Astrocyte of the cerebellum (primary cell): ENCODE data around the gene ATP5F1B.

ENCODE experiments used
- DNase-seq: peaks from one replicate; pipeline ENCODE4 v3.0.0-alpha.2; 2011; ENCODE audit warnings: low read depth
- H3K4me3 ChIP-seq: 2 replicates; pipeline ENCODE4 v1.5.1; 2011; ENCODE audit warnings: mild to moderate bottlenecking, low read depth, low read length, moderate library complexity
- CTCF ChIP-seq: IDR thresholded peaks from 2 replicates; pipeline ENCODE4 v1.5.1; 2012; ENCODE audit warnings: low read length, low read depth, moderate library complexity, mild to moderate bottlenecking; ENCODE audit errors: missing control alignments
- in situ Hi-C: cut with HindIII; loops from 2 replicates; pipeline ENCODE4 v1.10.0; 2017; ENCODE audit warnings: low sequenced_read_pairs

Gene ATP5F1B

DNA sequence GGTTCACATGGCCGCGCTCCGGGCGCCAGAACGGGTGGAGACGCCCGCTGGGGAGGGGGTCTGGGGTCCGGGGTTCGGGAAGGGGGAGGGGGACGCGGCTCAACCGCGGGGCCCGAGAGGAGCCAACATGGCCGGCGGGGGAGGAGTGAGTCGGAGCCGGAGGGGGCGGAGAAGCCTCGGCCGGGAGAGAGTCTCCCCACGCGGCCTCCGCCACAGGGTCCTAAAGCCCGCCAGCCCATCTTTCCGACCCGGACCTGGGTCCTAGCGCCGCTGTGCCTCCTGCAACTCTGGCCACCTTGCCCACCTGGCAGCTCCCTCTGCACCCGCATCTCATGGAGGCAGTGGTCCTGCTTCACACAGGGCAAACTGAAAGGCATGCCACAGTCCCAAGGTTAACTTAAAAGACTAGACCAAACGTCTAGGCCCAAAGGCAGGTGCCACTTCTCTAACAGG is 15.6 kb downstream of the ATP5F1B start, which contains the start of gene BAZ2A:
Gene BAZ2A (minus strand): TSS at position 147 of the 453 bp plus-strand sequence. CDS start 12,796 bp downstream, outside the sequence.
- DNase-seq = peak; percentile 53
- in situ Hi-C loops = no loop called here
- TF ChIP-seq CTCF = no peak
- peak within 1 kb of the TSS; percentile 99 for H3K4me3 ChIP-seq

GRCh38 chr12:56629459-56630179 is 16.2 kb downstream of the ATP5F1B start:
- peak overlapping the region; percentile 99 for H3K4me3 ChIP-seq
- no peak for DNase-seq
- TF ChIP-seq CTCF = no peak
- in situ Hi-C loops = no loop called here

DNA sequence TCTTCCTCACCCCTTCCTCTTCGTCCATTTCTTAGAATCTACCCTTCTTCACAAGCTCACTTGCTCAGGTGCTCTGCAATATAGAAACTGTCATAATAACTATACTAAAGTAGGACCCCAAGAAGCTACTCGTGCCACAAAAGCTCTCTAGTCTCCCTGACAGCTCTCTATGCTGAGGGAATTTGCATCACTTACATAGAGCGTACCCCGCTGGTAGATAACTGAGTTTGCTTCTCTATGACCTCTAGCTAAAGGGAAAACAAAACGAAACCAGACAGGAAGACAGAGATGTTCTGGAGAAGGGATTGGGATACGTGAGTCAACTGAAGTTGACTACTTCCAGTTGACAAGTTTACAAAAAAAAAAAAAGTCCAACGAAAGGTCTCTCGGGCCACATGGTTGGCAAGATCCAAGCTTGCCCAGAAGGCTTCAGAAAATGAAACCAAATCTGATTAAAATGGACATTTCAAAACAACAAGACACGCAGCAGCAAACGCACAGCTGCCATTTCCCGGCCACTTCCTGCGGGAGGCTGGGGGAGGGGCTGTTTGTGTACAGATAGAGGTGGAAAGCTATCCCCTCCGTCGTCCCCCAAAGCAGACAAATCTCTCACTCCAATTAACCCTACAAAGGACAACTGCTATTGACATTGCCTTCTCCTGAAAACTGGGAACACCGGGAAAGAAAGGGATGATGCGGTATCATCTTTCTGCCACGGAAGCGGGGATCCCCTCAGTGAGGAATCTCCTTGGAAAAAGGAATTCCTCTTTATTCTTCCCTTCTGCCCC is 16.9 kb downstream of the ATP5F1B start:
- in situ Hi-C loops = no loop called here
- H3K4me3 ChIP-seq = peak overlapping the region; percentile 99
- no peak for TF ChIP-seq CTCF
- no peak for DNase-seq

DNA sequence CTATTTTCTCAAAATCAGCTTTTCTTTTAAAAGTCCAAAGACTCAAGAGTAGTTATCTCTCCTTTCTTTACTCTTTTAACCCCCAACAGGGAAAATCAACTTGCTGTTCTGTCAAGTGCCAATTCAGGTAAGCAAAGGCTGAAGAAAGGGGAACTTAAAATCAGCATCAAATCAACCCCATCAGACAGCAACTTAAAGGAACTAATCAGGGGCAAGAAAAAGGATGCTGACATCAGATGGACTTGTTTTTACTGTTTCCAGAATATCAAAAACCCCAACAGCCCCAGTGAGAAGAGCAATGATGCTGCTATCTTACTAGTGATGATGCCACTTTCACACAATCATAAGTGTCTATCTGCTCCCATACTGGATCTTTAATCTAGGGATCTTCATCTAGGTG is 19.1 kb downstream of the ATP5F1B start:
- in situ Hi-C loops = no loop called here
- no peak overlapping the region for H3K4me3 ChIP-seq
- no peak for TF ChIP-seq CTCF
- no peak for DNase-seq

- in situ Hi-C loops = loop anchor here (5.0 kb wide), 2 partner anchors 40 to 105 kb away; no protein-coding TSS in a partner anchor
- no peak overlapping the region for H3K4me3 ChIP-seq
- DNase-seq = no peak
- no peak for TF ChIP-seq CTCF
Measured at GRCh38 chr12:56622535-56622934, 23.2 kb downstream of the ATP5F1B start.

GRCh38 chr12:56616925-56617324 is 28.9 kb downstream of the ATP5F1B start:
- TF ChIP-seq CTCF = no peak
- DNase-seq = no peak
- no peak overlapping the region for H3K4me3 ChIP-seq
- in situ Hi-C loops = no loop called here
